ENCODE results near the gene PLA2G3. TPM values are rescaled to one million over a fixed set of nuclear protein-coding genes. Genes with fewer than 3 reads are reported as not detected.

The PLA2G3 gene
- total and polyA plus RNA-seq, 2 experiments from 2014 or later, result 18.0 to 34.5 TPM

DNA sequence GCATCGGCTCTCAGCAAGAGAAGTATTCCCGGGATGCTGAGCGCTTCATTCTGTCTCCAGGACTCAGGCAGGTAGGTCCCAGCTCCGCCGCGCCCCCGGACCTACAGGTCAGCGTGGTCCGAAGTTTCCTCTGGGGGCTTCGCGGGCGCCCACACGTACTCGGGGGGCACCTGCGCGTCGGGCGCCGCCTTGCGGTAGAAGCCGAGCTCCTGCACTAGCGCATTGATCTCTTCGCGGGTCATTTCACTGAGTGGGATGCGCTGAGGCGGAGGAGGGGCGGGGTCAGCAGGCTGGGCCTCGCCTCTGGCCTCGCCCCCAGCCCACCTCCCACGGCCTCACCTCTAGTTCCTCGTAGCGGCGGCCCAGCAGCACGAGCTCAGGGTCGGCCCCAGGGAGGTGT is 35.4 kb downstream of the PLA2G3 start:
- Histone ChIP-seq H3K9me2 (ENCODE audit: insufficient read depth) (no peaks in the 10 kb centered on the region), H4K20me1 (replicated peaks; ENCODE audit: insufficient read depth) (peaks cover 6% of the 10 kb centered on the region; the same call in 1 of the 2 replicates), H3K79me2 (replicated peaks; ENCODE audit: insufficient read depth) (no peaks in the 10 kb centered on the region), H3K27ac (ENCODE audit: low read depth) (no peak overlapping the region), H3K36me3 (ENCODE audit: insufficient read depth) (no peaks in the 10 kb centered on the region), H3F3A (replicated peaks; ENCODE audit: low read depth) (peaks cover 13% of the 10 kb centered on the region; the same call in 1 of the 2 replicates), H3K27me3 (ENCODE audit: insufficient read depth) (peaks cover 22% of the 10 kb centered on the region), H3K4me1 (ENCODE audit: insufficient read depth) (peaks cover 25% of the 10 kb centered on the region), H3K4me2 (peak overlapping the region; percentile 78), H2AFZ (no peak overlapping the region), H3K4me3 (peak overlapping the region; percentile 48)
- Mint-ChIP-seq H3K36me3 (ENCODE audit: low read depth) (no peaks in the 10 kb centered on the region), H3K27ac (no peak overlapping the region), H3K4me3 (peak overlapping the region; percentile 39; the same call in 2 of the 3 replicates), H3K9me3 (no peaks in the 10 kb centered on the region; the same call in 2 of the 3 replicates), H3K27me3 (ENCODE audit: insufficient read depth, low read depth, poor library complexity) (peaks cover 45% of the 10 kb centered on the region), H3K4me1 (peaks cover 9% of the 10 kb centered on the region)
- TF ChIP-seq, protein P1, sequence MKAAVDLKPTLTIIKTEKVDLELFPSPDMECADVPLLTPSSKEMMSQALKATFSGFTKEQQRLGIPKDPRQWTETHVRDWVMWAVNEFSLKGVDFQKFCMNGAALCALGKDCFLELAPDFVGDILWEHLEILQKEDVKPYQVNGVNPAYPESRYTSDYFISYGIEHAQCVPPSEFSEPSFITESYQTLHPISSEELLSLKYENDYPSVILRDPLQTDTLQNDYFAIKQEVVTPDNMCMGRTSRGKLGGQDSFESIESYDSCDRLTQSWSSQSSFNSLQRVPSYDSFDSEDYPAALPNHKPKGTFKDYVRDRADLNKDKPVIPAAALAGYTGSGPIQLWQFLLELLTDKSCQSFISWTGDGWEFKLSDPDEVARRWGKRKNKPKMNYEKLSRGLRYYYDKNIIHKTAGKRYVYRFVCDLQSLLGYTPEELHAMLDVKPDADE (IDR thresholded peaks at IDR 0.05), result no peak
- TF ChIP-seq, protein P2, sequence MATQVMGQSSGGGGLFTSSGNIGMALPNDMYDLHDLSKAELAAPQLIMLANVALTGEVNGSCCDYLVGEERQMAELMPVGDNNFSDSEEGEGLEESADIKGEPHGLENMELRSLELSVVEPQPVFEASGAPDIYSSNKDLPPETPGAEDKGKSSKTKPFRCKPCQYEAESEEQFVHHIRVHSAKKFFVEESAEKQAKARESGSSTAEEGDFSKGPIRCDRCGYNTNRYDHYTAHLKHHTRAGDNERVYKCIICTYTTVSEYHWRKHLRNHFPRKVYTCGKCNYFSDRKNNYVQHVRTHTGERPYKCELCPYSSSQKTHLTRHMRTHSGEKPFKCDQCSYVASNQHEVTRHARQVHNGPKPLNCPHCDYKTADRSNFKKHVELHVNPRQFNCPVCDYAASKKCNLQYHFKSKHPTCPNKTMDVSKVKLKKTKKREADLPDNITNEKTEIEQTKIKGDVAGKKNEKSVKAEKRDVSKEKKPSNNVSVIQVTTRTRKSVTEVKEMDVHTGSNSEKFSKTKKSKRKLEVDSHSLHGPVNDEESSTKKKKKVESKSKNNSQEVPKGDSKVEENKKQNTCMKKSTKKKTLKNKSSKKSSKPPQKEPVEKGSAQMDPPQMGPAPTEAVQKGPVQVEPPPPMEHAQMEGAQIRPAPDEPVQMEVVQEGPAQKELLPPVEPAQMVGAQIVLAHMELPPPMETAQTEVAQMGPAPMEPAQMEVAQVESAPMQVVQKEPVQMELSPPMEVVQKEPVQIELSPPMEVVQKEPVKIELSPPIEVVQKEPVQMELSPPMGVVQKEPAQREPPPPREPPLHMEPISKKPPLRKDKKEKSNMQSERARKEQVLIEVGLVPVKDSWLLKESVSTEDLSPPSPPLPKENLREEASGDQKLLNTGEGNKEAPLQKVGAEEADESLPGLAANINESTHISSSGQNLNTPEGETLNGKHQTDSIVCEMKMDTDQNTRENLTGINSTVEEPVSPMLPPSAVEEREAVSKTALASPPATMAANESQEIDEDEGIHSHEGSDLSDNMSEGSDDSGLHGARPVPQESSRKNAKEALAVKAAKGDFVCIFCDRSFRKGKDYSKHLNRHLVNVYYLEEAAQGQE (IDR thresholded peaks at IDR 0.05; ENCODE audit: unreplicated experiment), result no peak
- TF ChIP-seq, protein P3, sequence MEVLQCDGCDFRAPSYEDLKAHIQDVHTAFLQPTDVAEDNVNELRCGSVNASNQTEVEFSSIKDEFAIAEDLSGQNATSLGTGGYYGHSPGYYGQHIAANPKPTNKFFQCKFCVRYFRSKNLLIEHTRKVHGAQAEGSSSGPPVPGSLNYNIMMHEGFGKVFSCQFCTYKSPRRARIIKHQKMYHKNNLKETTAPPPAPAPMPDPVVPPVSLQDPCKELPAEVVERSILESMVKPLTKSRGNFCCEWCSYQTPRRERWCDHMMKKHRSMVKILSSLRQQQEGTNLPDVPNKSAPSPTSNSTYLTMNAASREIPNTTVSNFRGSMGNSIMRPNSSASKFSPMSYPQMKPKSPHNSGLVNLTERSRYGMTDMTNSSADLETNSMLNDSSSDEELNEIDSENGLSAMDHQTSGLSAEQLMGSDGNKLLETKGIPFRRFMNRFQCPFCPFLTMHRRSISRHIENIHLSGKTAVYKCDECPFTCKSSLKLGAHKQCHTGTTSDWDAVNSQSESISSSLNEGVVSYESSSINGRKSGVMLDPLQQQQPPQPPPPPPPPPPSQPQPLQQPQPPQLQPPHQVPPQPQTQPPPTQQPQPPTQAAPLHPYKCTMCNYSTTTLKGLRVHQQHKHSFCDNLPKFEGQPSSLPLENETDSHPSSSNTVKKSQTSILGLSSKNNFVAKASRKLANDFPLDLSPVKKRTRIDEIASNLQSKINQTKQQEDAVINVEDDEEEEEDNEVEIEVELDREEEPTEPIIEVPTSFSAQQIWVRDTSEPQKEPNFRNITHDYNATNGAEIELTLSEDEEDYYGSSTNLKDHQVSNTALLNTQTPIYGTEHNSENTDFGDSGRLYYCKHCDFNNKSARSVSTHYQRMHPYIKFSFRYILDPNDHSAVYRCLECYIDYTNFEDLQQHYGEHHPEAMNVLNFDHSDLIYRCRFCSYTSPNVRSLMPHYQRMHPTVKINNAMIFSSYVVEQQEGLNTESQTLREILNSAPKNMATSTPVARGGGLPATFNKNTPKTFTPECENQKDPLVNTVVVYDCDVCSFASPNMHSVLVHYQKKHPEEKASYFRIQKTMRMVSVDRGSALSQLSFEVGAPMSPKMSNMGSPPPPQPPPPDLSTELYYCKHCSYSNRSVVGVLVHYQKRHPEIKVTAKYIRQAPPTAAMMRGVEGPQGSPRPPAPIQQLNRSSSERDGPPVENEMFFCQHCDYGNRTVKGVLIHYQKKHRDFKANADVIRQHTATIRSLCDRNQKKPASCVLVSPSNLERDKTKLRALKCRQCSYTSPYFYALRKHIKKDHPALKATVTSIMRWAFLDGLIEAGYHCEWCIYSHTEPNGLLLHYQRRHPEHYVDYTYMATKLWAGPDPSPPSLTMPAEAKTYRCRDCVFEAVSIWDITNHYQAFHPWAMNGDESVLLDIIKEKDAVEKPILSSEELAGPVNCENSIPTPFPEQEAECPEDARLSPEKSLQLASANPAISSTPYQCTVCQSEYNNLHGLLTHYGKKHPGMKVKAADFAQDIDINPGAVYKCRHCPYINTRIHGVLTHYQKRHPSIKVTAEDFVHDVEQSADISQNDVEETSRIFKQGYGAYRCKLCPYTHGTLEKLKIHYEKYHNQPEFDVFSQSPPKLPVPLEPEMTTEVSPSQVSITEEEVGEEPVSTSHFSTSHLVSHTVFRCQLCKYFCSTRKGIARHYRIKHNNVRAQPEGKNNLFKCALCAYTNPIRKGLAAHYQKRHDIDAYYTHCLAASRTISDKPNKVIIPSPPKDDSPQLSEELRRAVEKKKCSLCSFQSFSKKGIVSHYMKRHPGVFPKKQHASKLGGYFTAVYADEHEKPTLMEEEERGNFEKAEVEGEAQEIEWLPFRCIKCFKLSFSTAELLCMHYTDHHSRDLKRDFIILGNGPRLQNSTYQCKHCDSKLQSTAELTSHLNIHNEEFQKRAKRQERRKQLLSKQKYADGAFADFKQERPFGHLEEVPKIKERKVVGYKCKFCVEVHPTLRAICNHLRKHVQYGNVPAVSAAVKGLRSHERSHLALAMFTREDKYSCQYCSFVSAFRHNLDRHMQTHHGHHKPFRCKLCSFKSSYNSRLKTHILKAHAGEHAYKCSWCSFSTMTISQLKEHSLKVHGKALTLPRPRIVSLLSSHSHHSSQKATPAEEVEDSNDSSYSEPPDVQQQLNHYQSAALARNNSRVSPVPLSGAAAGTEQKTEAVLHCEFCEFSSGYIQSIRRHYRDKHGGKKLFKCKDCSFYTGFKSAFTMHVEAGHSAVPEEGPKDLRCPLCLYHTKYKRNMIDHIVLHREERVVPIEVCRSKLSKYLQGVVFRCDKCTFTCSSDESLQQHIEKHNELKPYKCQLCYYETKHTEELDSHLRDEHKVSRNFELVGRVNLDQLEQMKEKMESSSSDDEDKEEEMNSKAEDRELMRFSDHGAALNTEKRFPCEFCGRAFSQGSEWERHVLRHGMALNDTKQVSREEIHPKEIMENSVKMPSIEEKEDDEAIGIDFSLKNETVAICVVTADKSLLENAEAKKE (CRISPR knock-in tag; IDR thresholded peaks at IDR 0.05), result no peak
- TF ChIP-seq JUNB (IDR thresholded peaks at IDR 0.05; ENCODE audit: unreplicated experiment) (no peak), NANOG (IDR thresholded peaks at IDR 0.05; ENCODE audit: borderline replicate concordance) (no peak), POLR2AphosphoS5 (IDR thresholded peaks at IDR 0.05; ENCODE audit: low read depth) (peak; percentile 50), ZNF114 (CRISPR knock-in tag; IDR thresholded peaks at IDR 0.05) (no peak), STAT1 (IDR thresholded peaks at IDR 0.05; ENCODE audit: unreplicated experiment) (no peak), EZH2 (IDR thresholded peaks at IDR 0.05; ENCODE audit: low read depth, unreplicated experiment) (no peak), CREB1 (CRISPR knock-in tag; IDR thresholded peaks at IDR 0.05; ENCODE audit: low read depth) (peak; percentile 45)
- TF ChIP-seq, protein P4, sequence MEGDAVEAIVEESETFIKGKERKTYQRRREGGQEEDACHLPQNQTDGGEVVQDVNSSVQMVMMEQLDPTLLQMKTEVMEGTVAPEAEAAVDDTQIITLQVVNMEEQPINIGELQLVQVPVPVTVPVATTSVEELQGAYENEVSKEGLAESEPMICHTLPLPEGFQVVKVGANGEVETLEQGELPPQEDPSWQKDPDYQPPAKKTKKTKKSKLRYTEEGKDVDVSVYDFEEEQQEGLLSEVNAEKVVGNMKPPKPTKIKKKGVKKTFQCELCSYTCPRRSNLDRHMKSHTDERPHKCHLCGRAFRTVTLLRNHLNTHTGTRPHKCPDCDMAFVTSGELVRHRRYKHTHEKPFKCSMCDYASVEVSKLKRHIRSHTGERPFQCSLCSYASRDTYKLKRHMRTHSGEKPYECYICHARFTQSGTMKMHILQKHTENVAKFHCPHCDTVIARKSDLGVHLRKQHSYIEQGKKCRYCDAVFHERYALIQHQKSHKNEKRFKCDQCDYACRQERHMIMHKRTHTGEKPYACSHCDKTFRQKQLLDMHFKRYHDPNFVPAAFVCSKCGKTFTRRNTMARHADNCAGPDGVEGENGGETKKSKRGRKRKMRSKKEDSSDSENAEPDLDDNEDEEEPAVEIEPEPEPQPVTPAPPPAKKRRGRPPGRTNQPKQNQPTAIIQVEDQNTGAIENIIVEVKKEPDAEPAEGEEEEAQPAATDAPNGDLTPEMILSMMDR (conservative IDR thresholded peaks at IDR 0.05; ENCODE audit: low read depth in 2 of 2), result peak; percentile 80 to 91
- peak; percentile 93 for DNase-seq (ENCODE audit: low spot score)
- peak; percentile 70 for ATAC-seq

All from GM23338 (cell line).